GM12891 (cell line): Measurements from ENCODE around the gene RANBP3.

Experiments
- POLR2A ChIP-seq: IDR thresholded peaks from 2 replicates; pipeline ENCODE4 v1.6.1; 2011; ENCODE audit warnings: low read depth, low read length, control low read depth
- POLR2AphosphoS5 ChIP-seq: IDR thresholded peaks from 2 replicates; pipeline ENCODE4 v1.6.1; 2011; ENCODE audit warnings: low read depth, low read length, control low read depth

DNA sequence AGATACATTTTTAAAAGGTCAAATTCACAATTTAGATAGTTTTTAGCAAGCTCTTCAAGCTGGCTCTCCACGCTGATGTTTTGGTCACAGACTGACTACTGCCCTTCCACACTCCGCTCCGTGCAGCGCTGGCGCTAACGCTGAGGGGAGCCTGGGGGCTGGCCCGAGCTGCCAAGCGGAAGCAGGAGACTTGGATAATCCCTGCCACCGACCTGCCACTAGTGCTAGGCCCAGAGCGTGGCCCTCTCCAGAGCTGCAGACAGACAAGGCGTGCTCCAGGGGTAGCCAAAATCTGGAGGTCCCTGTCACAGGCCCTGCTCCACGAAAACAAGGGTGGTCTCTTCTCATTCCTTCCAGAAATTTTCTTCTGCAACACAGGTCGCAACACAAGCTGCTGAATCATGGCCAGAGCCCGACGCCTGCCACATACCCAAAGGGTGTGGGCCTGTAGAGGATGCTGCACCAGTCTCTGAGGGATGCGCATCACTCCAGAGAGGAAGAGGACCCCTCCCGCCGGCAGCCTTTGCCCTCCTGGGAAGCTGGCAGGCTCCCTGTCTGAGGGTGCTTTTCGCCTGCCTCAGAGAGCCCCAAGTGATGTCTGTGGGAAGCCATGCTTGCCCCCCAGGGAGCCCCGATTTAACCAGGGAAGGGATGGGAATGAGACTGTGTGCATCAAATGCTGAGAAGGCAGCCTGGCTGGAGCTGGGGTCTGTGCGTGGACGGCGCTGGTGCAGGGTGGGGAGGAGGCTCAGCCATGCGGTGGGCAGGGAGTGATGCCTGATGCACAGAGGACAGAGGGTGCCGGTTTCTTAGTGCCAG, 42.3 kb downstream of the RANBP3 start:
- TF ChIP-seq POLR2AphosphoS5 (no peak), POLR2A (no peak)
